ENCODE results near the gene TPPP2. TPM values are rescaled to one million over a fixed set of nuclear protein-coding genes. Genes with fewer than 3 reads are reported as not detected.

The TPPP2 gene
- total RNA-seq, 1 donor from 2014 or later, result not detected

DNA sequence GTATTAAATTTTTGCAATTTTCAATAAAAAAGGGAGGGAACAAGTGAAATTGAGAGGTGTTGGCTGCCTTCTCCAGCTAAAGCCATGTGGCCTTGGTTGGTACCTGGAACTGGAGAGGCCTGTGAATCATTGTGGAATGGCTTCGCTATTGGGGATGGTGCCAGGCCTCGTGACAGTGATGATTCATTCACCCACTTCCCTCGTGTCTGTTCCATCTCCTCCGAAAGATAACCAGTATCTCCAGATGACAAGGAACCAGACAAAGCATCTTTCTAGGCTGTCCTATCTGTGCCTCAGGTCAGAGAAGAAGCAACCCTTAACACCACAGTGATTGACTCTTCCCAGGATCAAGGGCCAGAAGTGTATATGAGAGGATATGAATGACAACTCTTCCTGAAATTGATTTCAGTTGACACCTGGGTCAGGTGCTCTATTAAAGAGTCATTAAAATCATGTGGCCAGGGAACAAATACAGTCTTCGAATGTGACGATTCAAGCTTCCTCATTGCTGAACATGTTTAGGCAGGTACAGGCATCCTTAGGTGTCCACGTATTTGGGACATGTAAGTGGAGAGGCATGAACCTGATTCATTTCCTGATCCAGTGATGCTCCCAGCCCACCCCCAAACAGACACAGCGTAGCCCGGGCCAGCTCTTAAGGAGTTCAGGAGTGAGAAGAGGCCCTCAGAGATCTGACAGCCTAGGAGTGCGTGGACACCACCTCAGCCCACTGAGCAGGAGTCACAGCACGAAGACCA lies 11.8 kb downstream of the TPPP2 start, which contains the start of gene RNASE7:
TSS of gene RNASE7 (plus strand) at position 687 of the 758 bp plus-strand sequence. CDS start 631 bp downstream, outside the sequence.
- DNase-seq (ENCODE audit: low read depth) (peak; percentile 99), FAIRE-seq (peak; percentile 89)
- Histone ChIP-seq H3K27me3 (ENCODE audit: control insufficient read depth, insufficient read depth, low read length) (no peaks in the 10 kb centered on the region), H3K36me3 (ENCODE audit: control insufficient read depth, insufficient read depth, low read length) (no peaks in the 10 kb centered on the region), H3K4me3 (ENCODE audit: low read depth, low read length) (peak within 1 kb of the TSS; percentile 20)
- TF ChIP-seq, protein P1, sequence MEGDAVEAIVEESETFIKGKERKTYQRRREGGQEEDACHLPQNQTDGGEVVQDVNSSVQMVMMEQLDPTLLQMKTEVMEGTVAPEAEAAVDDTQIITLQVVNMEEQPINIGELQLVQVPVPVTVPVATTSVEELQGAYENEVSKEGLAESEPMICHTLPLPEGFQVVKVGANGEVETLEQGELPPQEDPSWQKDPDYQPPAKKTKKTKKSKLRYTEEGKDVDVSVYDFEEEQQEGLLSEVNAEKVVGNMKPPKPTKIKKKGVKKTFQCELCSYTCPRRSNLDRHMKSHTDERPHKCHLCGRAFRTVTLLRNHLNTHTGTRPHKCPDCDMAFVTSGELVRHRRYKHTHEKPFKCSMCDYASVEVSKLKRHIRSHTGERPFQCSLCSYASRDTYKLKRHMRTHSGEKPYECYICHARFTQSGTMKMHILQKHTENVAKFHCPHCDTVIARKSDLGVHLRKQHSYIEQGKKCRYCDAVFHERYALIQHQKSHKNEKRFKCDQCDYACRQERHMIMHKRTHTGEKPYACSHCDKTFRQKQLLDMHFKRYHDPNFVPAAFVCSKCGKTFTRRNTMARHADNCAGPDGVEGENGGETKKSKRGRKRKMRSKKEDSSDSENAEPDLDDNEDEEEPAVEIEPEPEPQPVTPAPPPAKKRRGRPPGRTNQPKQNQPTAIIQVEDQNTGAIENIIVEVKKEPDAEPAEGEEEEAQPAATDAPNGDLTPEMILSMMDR (IDR thresholded peaks at IDR 0.05; ENCODE audit: insufficient read depth, low read length, severe bottlenecking), result no peak

- Histone ChIP-seq H3K4me3 (ENCODE audit: low read depth, low read length) (no peak overlapping the region), H3K27me3 (ENCODE audit: control insufficient read depth, insufficient read depth, low read length) (no peaks in the 10 kb centered on the region), H3K36me3 (ENCODE audit: control insufficient read depth, insufficient read depth, low read length) (no peaks in the 10 kb centered on the region)
- DNase-seq (ENCODE audit: low read depth) (peak; percentile 27), FAIRE-seq (no peak)
- TF ChIP-seq, protein P1 (IDR thresholded peaks at IDR 0.05; ENCODE audit: insufficient read depth, low read length, severe bottlenecking), result no peak
Observed at GRCh38 chr14:21042918-21043317, 12.9 kb downstream of the TPPP2 start.

DNA sequence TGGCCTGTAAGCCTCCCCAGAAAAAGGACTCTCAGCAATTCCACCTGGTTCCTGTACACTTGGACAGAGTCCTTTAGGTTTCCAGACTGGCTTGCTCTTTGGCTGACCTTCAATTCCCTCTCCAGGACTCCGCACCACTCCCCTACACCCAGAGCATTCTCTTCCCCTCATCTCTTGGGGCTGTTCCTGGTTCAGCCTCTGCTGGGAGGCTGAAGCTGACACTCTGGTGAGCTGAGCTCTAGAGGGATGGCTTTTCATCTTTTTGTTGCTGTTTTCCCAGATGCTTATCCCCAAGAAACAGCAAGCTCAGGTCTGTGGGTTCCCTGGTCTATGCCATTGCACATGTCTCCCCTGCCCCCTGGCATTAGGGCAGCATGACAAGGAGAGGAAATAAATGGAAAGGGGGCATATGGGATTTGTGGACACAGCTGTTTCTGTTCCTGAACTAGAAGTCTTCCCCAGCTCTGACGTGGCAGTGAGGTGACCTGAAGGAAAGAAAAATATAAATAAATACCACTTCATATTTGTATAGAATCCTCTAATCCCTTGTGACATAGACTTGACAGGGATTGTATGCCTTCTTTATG lies 13.5 kb downstream of the TPPP2 start:
- no peak for FAIRE-seq
- DNase-seq (ENCODE audit: low read depth), result no peak
- TF ChIP-seq, protein P1 (IDR thresholded peaks at IDR 0.05; ENCODE audit: insufficient read depth, low read length, severe bottlenecking), result no peak
- Histone ChIP-seq H3K4me3 (ENCODE audit: low read depth, low read length) (no peak overlapping the region), H3K27me3 (ENCODE audit: control insufficient read depth, insufficient read depth, low read length) (no peaks in the 10 kb centered on the region), H3K36me3 (ENCODE audit: control insufficient read depth, insufficient read depth, low read length) (no peaks in the 10 kb centered on the region)

GRCh38 chr14:21043974-21044618 lies 14.1 kb downstream of the TPPP2 start:
- TF ChIP-seq, protein P1 (IDR thresholded peaks at IDR 0.05; ENCODE audit: insufficient read depth, low read length, severe bottlenecking), result no peak
- no peak for DNase-seq (ENCODE audit: low read depth)
- no peaks in the 10 kb centered on the region for H3K36me3 ChIP-seq (ENCODE audit: control insufficient read depth, insufficient read depth, low read length)
- H3K27me3 ChIP-seq (ENCODE audit: control insufficient read depth, insufficient read depth, low read length), result no peaks in the 10 kb centered on the region
- no peak for FAIRE-seq
- H3K4me3 ChIP-seq (ENCODE audit: low read depth, low read length), result no peak overlapping the region

DNA sequence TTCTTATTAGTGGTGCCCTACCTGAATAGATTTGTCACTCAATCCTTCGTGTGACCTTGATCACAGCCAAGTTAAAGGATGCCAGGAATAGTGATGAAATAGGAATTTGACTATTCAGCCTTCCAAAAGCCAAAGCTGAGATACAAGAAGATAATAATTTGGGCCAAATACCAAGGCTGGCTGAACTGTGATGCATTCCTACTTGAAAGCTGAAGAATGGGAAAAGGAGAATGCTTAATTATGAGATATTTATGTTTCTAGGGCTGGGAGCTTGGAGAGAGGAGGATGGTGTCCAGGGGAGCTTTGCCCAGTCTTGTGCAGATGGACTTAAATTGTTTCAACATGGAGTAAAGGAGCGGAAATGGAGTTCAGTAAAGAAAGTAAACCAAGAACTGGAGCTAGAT lies 17.4 kb downstream of the TPPP2 start:
- TF ChIP-seq, protein P1 (IDR thresholded peaks at IDR 0.05; ENCODE audit: insufficient read depth, low read length, severe bottlenecking), result no peak
- H3K36me3 ChIP-seq (ENCODE audit: control insufficient read depth, insufficient read depth, low read length), result no peaks in the 10 kb centered on the region
- H3K4me3 ChIP-seq (ENCODE audit: low read depth, low read length), result no peak overlapping the region
- DNase-seq (ENCODE audit: low read depth) (no peak), FAIRE-seq (no peak)
- H3K27me3 ChIP-seq (ENCODE audit: control insufficient read depth, insufficient read depth, low read length), result no peaks in the 10 kb centered on the region
